GM18507 (cell line): Measurements from ENCODE around the gene TPSB2.
"Not testable (repeated sequence)": the region's sequence is repeated elsewhere in the genome, so short reads cannot be mapped to it uniquely, and the experiment has no call there.

ENCODE experiments used
- DNase-seq: peaks from one replicate; pipeline ENCODE4 v3.0.0; 2011; ENCODE audit warnings: low read depth; ENCODE audit not compliant: insufficient read length; ENCODE audit errors: extremely low spot score
- FAIRE-seq: peaks from 2 replicates; lab custom pipeline; 2011; peaks lifted over from hg19 to GRCh38; lab: Jason Lieb, UNC

Gene TPSB2

GRCh38 chr16:1230084-1230470 lies at the start of gene TPSB2:
TSS of gene TPSB2 (minus strand) at chr16:1230184. CDS start at chr16:1229951, 233 bp downstream.
- not testable (repeated sequence) for DNase-seq, FAIRE-seq

DNA sequence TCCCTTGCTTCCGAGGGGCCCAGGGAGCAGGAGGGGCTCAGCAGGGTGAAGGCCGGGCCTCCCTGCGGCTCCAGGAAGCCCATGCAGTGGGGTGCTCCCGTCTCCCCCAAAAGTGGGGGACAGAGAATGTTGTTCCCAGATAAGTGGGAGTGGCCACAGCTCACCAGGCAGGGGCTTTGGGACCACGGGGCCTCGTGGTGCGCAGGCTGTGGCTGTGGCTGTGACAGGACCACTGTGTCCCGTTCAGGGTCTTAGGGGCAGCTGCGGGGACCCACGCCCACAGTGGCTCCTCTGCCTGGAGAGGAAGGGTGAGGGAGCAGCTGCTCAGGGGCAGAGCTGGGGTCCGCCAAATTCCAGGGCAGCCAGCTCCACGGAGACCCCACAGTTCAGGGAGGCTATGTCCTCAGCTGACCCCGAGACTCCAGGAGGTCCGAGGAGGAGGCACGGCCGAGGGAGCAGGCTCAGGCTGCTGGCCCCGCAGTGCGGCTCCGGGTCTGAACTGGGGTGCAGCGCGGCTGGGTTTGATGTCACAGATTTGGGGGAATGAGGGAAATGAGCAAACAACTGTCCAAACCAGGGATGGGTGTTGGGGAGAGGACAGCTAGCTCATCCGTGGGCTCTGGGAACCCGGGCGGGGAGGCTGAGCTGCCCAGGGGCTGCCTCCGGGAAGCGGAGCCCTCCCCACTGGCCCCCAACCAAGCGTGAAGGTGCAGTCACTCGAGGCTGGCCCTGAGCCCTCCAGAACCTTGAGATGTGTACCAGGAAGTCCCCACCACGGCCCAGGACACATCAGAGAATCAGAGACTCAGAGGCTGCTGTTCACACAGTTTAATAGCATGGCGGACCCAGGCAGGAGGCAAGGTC lies 49.3 kb upstream of the TPSB2 start:
- no peak for FAIRE-seq
- no peak for DNase-seq

- FAIRE-seq, result no peak
- no peak for DNase-seq
These were observed 48.5 kb upstream of the TPSB2 start for GRCh38 chr16:1278477-1278876.

DNA sequence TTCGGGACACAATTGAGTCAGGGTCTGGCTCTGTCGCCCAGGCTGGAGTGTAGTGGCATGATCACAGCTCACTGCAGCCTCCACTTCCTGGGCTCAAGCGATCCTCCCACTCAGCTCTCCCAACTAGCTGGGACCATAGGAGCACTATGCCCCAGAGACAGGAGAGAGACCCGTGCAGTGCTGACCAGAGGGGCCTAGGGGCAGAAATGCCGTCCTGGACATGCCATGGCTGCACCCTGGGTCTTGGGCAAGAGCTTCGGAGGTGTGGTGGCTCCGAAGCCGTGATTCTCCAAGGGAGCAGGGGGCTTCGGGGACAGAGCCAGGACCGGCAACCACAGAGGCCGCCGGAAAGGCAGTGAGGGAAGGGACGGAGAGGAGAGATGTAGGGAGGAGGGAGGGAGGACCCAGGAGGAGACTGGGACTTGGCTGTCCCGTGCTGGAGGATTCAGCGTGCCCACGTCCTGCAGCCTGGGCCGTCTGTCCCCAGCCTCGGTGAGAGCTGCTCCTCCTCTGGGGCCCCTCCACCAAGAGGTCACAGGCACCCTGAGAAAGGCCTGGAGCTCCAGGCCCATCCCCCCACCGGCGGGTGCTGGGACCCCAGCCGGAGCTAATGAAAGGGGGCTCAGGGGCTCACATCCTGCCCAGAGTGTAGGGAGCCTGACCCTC lies 47.8 kb upstream of the TPSB2 start:
- no peak for DNase-seq
- no peak for FAIRE-seq

DNA sequence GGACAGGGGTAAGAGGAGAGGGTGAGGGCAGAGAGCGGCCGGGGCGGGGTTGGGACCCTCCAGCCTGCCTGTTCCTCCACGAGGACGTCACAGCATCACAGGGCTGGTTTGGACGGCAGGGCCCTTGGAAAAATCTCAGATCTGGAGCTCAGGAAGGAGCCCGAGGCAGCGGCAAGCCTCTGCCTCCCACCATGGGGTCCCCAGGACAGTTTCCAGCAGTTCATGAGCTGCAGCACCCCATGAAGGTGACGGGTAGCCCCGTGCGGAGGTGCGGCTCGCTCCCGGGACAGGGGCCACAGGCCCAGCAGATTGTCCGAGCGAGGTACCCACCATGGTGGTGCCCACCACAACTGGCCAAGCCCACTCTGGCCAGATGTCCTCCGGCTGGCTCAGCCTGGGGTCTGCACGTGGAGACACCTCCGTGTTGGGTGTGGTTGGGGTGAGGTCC lies 47.2 kb upstream of the TPSB2 start:
- no peak for FAIRE-seq

GRCh38 chr16:1276580-1276878 lies 46.5 kb upstream of the TPSB2 start:
- no peak for DNase-seq
- no peak for FAIRE-seq

More for the DNA sequence above, 47.2 kb upstream of the TPSB2 start:
- DNase-seq, result no peak

DNA sequence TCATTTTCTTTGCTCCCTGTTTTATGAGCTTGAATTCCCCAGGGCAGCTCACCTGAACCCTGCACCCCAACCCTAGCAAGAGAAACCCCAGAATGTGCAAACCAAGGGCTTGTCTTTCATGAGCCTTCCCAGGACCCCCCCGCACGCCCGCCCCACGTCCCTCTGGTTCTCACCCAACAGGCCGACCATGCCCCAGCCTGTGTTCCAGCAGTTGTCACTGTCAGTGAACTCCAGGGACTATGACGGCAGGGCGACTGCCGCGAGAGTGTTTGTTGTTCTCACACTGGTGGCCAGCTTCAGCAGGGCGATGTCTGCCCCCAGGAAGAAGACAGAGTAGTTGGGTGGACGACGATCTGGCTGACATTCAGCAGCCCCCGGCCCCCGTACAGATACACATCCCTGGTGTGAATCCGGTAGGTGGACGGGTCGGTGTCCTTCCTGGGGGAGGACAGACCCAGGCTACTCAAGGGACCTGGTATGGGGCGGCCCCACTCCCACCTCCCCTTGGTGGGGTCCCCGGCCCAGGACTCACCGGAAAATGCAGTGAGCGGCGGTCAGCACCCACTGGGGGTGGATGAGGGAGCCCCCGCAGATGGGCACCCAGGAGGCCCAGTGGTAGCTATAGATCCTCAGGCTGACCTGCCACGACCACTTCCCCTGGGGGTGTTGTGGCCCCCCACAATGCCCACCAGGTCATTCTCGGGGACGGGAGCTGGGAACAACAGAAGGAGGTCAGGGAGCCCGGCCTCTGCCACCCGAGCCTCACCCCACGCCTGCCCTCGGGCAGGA lies 46.0 kb upstream of the TPSB2 start:
- no peak for DNase-seq
- no peak for FAIRE-seq

DNA sequence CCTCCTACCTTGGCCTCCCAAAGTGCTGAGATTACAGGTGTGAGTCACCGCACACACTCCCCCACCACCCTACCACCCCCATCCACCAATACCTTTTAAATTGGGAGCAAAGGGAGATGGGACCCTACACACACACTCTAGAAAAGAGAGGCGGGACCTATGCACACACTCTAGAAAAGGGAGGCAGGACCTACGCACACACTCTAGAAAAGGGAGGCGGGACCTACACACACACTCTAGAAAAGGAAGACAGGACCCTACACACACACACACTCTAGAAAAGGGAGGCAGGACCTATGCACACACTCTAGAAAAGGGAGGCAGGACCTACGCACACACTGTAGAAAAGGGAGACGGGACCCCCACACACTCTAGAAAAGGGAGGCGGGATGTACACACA lies 44.8 kb upstream of the TPSB2 start:
- DNase-seq (no peak), FAIRE-seq (no peak)

- FAIRE-seq (no peak), DNase-seq (no peak)
These were observed 43.8 kb upstream of the TPSB2 start for GRCh38 chr16:1273816-1274215.

- DNase-seq, result no peak
- FAIRE-seq, result no peak
These were observed 42.6 kb upstream of the TPSB2 start for GRCh38 chr16:1272453-1273198.

DNA sequence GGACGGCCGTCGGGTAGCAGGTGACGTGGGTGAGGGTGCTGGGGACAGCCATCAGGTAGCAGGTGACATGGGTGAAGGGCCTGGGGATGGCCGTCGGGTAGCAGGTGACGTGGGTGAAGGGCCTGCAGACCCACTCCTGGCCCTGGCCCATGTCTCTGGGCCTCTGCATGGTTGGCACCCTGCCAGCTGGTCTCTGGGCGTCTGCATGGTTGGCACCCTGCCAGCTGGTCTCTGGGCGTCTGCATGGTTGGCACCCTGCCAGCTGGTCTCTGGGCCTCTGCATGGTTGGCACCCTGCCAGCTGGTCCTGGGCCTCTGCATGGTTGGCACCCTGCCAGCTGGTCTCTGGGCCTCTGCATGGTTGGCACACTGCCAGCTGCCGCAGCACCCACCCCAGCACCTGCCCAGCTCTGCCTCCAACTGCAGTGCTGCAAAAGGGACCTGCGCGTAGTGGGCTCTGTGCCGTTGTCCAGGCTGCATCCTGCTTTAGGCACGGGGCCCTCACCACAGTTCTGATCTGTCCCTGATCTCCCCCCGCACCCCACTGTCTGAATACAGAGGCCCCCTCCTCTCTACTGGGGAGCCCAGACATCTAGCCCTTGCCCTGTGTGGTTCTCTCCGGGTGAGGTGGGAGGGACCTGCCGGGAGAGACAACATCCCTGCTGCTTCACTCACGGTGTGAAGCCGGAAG lies 41.9 kb upstream of the TPSB2 start:
- FAIRE-seq, DNase-seq: not testable (repeated sequence)

- no peak for DNase-seq
- FAIRE-seq, result no peak
These were observed 41.4 kb upstream of the TPSB2 start for GRCh38 chr16:1271380-1271723.

- FAIRE-seq, DNase-seq: not testable (repeated sequence)
These were observed 39.4 kb upstream of the TPSB2 start for GRCh38 chr16:1269418-1269817.

DNA sequence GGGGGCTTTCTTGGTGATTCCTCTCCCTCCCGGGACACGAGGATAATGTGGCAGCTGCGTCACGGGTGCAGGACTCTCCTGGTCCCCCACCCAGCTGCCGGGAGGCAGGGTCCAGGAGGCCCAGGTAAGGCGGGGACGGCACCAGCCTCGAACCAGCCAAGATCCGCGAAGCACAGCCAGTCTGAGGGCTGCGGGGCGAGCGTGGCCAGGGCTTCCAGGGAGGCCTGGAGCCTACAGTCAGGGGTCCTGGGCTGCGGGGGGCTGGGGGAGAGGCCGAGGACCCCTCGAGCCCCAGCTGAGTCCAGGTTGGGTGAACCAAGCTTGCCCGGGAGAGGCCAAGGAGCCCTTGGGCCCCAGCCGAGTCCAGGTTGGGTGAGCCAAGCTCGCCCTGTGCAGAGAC lies 35.8 kb upstream of the TPSB2 start:
- DNase-seq (no peak), FAIRE-seq (no peak)

DNA sequence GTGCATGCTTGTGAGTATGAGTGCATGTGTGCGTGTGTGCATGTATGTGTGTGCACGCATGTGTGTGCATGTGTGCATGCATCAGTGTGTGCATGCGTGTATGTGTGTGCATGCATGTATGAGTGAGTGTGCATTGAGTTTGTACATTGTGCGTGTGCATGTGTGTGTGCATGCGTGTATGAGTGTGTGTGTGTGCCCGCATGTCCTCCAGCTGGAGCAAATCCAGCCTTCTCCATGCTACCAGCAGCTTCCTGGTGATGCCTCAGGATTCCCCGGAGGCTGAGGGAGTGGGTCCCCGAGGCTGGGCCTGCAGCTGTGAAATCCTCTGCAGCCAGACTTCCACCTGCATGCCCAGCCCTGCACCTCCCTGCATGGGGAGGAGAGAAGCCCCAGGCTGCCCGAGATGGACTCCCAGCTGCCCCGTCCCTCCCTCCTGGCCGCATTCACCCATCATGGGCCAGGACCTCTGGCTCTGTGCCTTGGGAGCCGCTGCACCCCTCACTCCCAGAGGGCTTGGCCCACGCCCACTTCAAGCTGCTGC lies 35.2 kb upstream of the TPSB2 start:
- FAIRE-seq (no peak), DNase-seq (no peak)

GRCh38 chr16:1264345-1265089 lies 34.5 kb upstream of the TPSB2 start:
- DNase-seq (no peak), FAIRE-seq (no peak)

DNA sequence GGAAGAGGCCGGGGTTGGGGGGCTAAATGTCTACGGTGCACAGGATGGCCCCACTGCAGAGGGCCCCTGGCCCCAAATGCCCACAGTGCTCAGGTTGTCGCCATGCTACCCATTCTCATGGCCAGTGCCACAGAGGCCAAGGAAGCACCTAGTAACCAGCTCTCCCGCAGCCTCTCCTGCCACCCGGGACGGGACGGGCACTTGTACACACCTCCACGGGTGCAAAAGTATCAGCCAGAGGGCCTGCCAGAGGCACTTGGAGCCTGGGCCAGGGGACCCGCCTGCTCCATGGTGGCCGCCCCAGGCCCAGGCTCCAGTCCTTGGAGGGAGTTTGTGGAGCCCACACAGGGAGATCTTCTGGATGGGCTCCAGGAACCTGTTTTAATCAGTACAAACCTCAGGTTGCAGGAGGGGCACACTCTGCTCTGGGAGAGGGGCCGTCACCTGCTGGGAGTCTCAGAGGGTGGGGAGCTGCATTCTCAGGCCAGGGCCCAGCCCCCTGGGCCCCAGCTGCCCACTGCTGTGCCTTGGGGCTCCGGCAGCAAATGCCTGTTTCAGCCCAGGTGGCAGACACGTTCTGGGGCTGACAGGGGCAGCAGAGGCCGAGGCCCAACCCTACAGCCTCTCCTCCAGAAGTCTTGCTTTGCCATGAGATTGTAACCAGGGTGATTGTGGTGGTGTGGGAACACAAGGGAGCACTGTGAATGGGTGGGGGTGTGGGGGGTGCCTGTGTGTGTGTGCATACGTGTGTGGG lies 33.8 kb upstream of the TPSB2 start:
- no peak for DNase-seq
- no peak for FAIRE-seq

GRCh38 chr16:1262846-1263221 lies 32.9 kb upstream of the TPSB2 start:
- no peak for DNase-seq
- no peak for FAIRE-seq
